ENCODE data around the gene SDK1.

The SDK1 gene

DNA sequence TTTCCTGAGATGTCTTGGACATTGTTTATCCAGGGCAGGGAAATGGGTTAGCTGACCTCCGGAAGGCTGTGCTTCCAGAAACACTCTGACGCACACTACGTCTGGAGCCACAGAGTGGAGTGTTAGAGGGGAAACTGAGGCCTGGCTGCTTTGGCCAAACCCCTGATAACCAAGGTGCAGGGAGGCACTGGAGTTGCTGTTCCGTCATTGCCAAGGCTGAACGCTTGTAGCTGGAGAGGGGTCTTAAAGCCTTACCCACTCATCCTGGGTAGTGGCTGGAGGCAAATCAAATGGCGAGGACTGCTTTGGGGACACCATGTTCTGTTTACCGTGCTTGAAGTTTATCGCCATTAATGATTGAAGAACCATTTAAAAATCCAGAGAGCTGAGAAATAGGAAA is 776.9 kb downstream of the SDK1 start:
- no peak for DNase-seq (ENCODE audit: low read depth)
- H3K4me3 ChIP-seq (ENCODE audit: low read depth, low read length) = no peak overlapping the region

DNA sequence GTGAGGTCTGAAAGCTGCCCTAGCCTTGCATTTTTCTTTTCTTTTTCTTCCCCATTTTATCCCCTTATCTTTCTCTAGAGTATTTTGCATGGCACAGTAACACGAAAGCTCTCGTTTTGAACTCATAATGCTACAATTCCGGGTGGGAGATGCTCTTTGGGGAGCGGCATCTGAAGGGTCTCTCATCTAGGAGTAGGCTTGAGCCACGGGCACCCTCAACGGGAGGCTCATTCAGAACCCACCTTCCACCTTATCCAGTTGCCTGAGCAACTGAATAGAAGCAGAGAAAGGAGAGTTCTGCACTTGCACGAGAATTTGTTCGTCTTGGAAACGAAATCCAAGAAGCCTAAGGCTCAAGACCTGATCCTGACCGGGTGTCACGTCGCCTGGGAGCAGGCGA is 777.5 kb downstream of the SDK1 start:
- no peak for DNase-seq (ENCODE audit: low read depth)
- TF ChIP-seq, protein P1, sequence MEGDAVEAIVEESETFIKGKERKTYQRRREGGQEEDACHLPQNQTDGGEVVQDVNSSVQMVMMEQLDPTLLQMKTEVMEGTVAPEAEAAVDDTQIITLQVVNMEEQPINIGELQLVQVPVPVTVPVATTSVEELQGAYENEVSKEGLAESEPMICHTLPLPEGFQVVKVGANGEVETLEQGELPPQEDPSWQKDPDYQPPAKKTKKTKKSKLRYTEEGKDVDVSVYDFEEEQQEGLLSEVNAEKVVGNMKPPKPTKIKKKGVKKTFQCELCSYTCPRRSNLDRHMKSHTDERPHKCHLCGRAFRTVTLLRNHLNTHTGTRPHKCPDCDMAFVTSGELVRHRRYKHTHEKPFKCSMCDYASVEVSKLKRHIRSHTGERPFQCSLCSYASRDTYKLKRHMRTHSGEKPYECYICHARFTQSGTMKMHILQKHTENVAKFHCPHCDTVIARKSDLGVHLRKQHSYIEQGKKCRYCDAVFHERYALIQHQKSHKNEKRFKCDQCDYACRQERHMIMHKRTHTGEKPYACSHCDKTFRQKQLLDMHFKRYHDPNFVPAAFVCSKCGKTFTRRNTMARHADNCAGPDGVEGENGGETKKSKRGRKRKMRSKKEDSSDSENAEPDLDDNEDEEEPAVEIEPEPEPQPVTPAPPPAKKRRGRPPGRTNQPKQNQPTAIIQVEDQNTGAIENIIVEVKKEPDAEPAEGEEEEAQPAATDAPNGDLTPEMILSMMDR (IDR thresholded peaks at IDR 0.05; ENCODE audit: insufficient read depth, low read depth, low read length, missing control alignments) = no peak
- H3K4me3 ChIP-seq (ENCODE audit: low read depth, low read length) = no peak overlapping the region

More for the DNA sequence above, 776.9 kb downstream of the SDK1 start:
- TF ChIP-seq, protein P1 (IDR thresholded peaks at IDR 0.05; ENCODE audit: insufficient read depth, low read depth, low read length, missing control alignments) = no peak

DNA sequence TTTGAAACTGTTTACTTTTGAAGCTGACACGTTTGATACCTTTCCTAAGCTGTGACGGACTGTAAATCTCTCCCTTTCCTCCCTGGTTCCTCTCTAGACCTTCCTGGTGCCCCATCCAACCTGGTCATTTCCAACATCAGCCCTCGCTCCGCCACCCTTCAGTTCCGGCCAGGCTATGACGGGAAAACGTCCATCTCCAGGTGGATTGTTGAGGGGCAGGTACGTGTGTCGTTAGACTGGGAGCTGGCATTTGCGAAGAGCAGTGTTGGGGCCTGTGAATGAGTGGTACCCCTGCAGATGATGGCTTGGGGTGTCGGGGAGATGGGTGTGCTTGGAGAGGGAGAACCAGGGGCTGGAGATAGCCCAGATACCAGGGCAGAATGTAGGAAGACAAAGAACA is 778.3 kb downstream of the SDK1 start:
- H3K4me3 ChIP-seq (ENCODE audit: low read depth, low read length) = no peak overlapping the region
- TF ChIP-seq, protein P1 (IDR thresholded peaks at IDR 0.05; ENCODE audit: insufficient read depth, low read depth, low read length, missing control alignments) = no peak
- no peak for DNase-seq (ENCODE audit: low read depth)

DNA sequence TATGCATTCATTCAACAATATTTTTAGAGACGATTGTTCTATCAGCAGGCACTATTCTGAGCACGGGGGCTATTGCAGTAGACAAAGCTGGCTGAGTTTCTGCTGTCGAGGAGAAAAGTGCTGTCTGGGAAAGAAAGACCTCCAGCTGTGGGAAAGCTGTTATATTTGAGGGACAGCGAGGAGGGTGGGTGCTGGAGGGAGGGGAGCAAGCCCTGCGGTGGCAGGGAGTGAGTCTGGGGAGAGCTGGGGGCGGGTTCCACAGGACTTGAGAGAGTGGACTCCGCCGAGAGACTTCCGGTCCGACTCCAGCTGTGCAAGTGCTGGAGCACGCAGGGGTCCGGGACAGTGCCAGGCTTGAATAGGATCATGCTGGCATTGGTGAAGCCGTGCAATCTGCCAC is 778.9 kb downstream of the SDK1 start:
- TF ChIP-seq, protein P1 (IDR thresholded peaks at IDR 0.05; ENCODE audit: insufficient read depth, low read depth, low read length, missing control alignments) = no peak
- H3K4me3 ChIP-seq (ENCODE audit: low read depth, low read length) = no peak overlapping the region
- DNase-seq (ENCODE audit: low read depth) = no peak

DNA sequence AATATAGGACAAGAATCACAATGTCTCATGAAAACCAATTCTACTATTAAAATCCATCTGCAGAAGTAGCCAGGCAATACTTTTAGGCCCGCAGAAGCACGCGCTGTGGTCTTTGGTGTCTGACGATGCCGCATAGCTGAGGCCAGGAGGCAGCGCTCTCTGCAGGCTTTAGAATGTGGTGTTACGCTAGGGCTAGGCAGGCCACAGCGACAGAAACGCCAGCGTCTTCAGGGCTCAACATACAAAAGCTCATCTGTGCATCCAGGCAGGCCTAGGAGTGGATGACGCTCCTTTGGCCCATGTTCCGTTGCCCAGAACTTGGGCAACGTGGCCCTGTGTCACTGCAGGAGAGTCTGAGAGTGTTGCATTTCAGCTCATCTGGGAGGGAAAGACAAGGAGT is 779.9 kb downstream of the SDK1 start:
- TF ChIP-seq, protein P1 (IDR thresholded peaks at IDR 0.05; ENCODE audit: insufficient read depth, low read depth, low read length, missing control alignments) = no peak
- no peak for DNase-seq (ENCODE audit: low read depth)
- H3K4me3 ChIP-seq (ENCODE audit: low read depth, low read length) = no peak overlapping the region

DNA sequence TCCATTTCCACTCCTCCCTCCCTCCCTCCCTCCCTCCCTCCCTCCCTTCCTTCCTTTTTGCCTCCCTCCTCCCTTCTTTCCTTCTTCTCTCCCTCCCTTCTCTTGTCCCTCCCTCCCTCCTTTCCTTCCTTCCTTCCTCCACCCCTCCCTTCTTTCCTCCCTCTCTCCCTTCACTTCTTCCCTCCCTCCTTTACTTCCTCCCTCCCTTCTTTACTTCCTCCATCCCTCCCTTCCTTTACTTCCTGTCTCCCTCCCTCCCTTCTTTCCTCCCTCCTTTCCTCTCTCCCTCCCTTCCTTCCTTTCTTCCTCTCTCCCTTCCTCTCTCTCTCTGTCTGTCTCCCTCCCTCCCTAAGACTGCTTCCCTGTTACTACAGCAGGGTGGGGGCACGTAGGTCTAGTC is 782.5 kb downstream of the SDK1 start:
- TF ChIP-seq, protein P1 (IDR thresholded peaks at IDR 0.05; ENCODE audit: insufficient read depth, low read depth, low read length, missing control alignments) = no peak
- H3K4me3 ChIP-seq (ENCODE audit: low read depth, low read length) = no peak overlapping the region
- DNase-seq (ENCODE audit: low read depth) = no peak

DNA sequence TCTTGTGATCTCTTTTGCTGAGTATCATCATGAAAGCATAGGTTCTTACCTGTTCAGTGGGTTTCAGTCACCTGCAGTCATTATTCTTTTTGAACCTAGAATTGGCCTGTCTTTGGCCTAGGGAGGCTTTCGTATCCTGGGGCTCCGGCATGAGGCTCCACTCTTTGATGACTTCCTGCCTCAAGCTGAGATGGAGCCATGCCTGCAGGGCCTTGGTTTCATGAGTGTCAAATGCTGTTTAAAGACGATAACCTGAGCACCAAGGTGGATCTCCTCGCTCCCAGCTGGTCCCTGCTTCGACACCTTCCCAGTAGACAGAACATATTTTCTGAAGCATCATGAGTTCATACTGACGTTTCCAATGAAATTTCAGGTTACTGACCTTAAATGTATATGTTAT is 783.2 kb downstream of the SDK1 start:
- H3K4me3 ChIP-seq (ENCODE audit: low read depth, low read length) = no peak overlapping the region
- TF ChIP-seq, protein P1 (IDR thresholded peaks at IDR 0.05; ENCODE audit: insufficient read depth, low read depth, low read length, missing control alignments) = no peak
- no peak for DNase-seq (ENCODE audit: low read depth)
